Vein endothelial cell (primary cell): Measurements from ENCODE around the gene NTRK2. TPM values are rescaled to one million over a fixed set of nuclear protein-coding genes. Genes with fewer than 3 reads are reported as not detected.

Source experiments
- total RNA-seq: library from RNA; depleted of rRNA; stranded (reverse); fragments of >200 nt; gene quantifications from 2 replicates; pipeline ENCODE4 v1.2.3, GENCODE V29; 2012

Gene NTRK2
- total RNA-seq = under 0.01 and 0.10 TPM in 2 replicates

GRCh38 chr9:84669288-84670137, at the start of gene NTRK2:
Gene NTRK2 (plus strand): TSS chr9:84669729. CDS start chr9:84670749, 1,020 bp downstream.

